Hepatocyte (in vitro differentiated cells): Measurements from ENCODE around the gene AKT2. TPM values are rescaled to one million over a fixed set of nuclear protein-coding genes. Genes with fewer than 3 reads are reported as not detected.

Source experiments
- DNase-seq: peaks from one replicate; pipeline ENCODE4 v3.0.0-alpha.2; 2016; ENCODE audit warnings: low spot score
- H2AFZ ChIP-seq: fragments of 200-600 bp; sonication (generic); 2 replicates; pipeline ENCODE4 v1.6.0; 2016; ENCODE audit warnings: antibody characterized with exemption, mild to moderate bottlenecking
- H3K27ac ChIP-seq: fragments of 200-600 bp; sonication (generic); 2 replicates; pipeline ENCODE4 v1.5.1; 2016; ENCODE audit warnings: mild to moderate bottlenecking
- H3K27me3 ChIP-seq: fragments of 200-600 bp; sonication (generic); 2 replicates; pipeline ENCODE4 v1.6.1; 2016
- H3K36me3 ChIP-seq: fragments of 200-600 bp; sonication (generic); replicated peaks from 2 replicates; pipeline ENCODE4 v1.5.1; 2016; ENCODE audit warnings: low read depth; ENCODE audit not compliant: insufficient read depth
- H3K4me1 ChIP-seq: fragments of 200-600 bp; sonication (generic); 2 replicates; pipeline ENCODE4 v1.5.1; 2016; ENCODE audit warnings: mild to moderate bottlenecking, moderate library complexity; ENCODE audit not compliant: insufficient read depth
- H3K4me2 ChIP-seq: fragments of 200-600 bp; sonication (generic); 2 replicates; pipeline ENCODE4 v1.6.0; 2016
- H3K4me3 ChIP-seq: fragments of 200-600 bp; sonication (generic); 2 replicates; pipeline ENCODE4 v1.5.1; 2016; ENCODE audit warnings: mild to moderate bottlenecking
- H3K79me2 ChIP-seq: fragments of 200-600 bp; sonication (generic); 2 replicates; pipeline ENCODE4 v1.6.0; 2017; ENCODE audit warnings: mild to moderate bottlenecking
- H3K9me2 ChIP-seq: fragments of 200-600 bp; sonication (generic); replicated peaks from 2 replicates; pipeline ENCODE4 v1.6.0; 2017; ENCODE audit warnings: mild to moderate bottlenecking; ENCODE audit not compliant: insufficient read depth
- H3K9me3 ChIP-seq: fragments of 200-600 bp; sonication (generic); 2 replicates; pipeline ENCODE4 v1.5.1; 2016; ENCODE audit warnings: low read depth, mild to moderate bottlenecking
- H4K20me1 ChIP-seq: fragments of 200-600 bp; sonication (generic); 2 replicates; pipeline ENCODE4 v1.6.0; 2016; ENCODE audit warnings: mild to moderate bottlenecking; ENCODE audit not compliant: insufficient read depth, poor library complexity, severe bottlenecking
- EZH2 ChIP-seq: fragments of 200-600 bp; sonication (generic); IDR thresholded peaks from 2 replicates; pipeline ENCODE4 v1.6.1; 2016; ENCODE audit warnings: antibody characterized with exemption, mild to moderate bottlenecking, borderline replicate concordance
- EZH2phosphoT487 ChIP-seq: fragments of 200-600 bp; sonication (generic); IDR thresholded peaks from one replicate; pipeline ENCODE4 v1.6.1; 2018; ENCODE audit warnings: antibody characterized with exemption, mild to moderate bottlenecking, low read depth, moderate library complexity; ENCODE audit not compliant: unreplicated experiment, severe bottlenecking
- WGBS: methylation state at CpG from one replicate; pipeline ENCODE4 v1.1.6; 2016; ENCODE audit warnings: low lambda C conversion rate; ENCODE audit errors: missing lambda C conversion rate; 5-methylcytosine and 5-hydroxymethylcytosine counted together
- microRNA counts: library from miRNA; unstranded; fragments of <30 nt; microRNA quantifications from one replicate; lab custom pipeline; 2017
- microRNA-seq: library from miRNA; unstranded; fragments of <30 nt; microRNA quantifications from one replicate; pipeline ENCODE4, GENCODE V29; 2017
- polyA plus RNA-seq: library from polyadenylated mRNA; unstranded; fragments of >200 nt; fragmentation: Nextera tagmentation; extraction: Ambion mirVana; gene quantifications from 2 replicates; pipeline ENCODE4 v1.2.1, GENCODE V29; 2016
- small RNA-seq: library from RNA; depleted of rRNA; stranded (forward); fragments of <200 nt; gene quantifications from one replicate; pipeline ENCODE3, GENCODE V24; 2014
- total RNA-seq: library from RNA; depleted of rRNA; stranded (reverse); fragments of >200 nt; gene quantifications from 2 replicates; pipeline ENCODE4 v1.2.3, GENCODE V29; 2014
- TF ChIP-seq, protein P1 (sequence below): fragments of 200-600 bp; sonication (generic); IDR thresholded peaks from 2 replicates; pipeline ENCODE4 v1.5.1; 2016; ENCODE audit warnings: antibody characterized with exemption, mild to moderate bottlenecking; ENCODE audit not compliant: poor library complexity

Gene AKT2
- total and polyA plus RNA-seq, 2 experiments from 2014 or later = 54.9 to 106 TPM

DNA sequence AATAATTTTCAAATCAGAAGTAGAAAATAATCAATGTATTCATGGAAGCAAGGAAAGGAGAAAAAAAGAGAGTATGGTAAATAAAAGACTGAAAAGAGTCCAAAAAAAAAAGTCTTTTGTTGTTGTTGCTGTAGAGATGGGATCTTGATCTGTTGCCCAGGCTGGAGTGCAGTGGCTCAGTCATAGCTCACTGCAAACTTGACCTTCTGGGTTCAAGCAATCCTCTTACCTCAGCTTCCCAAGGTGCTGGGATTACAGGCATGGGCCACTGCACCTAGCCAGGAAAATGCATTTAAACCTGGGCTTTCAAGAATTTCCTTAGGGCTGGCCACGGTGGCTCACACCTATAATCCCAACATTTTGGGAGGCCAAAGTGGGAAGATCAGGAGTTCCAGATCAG is 100.9 kb downstream of the AKT2 start:
- Histone ChIP-seq H2AFZ (no peak overlapping the region), H3K79me2 (no peaks in the 10 kb centered on the region), H3K9me3 (no peaks in the 10 kb centered on the region), H3K4me3 (no peak overlapping the region), H3K36me3 (no peaks in the 10 kb centered on the region), H3K27ac (no peak overlapping the region), H4K20me1 (no peaks in the 10 kb centered on the region), H3K4me1 (no peaks in the 10 kb centered on the region), H3K27me3 (no peaks in the 10 kb centered on the region), H3K4me2 (no peak overlapping the region), H3K9me2 (no peaks in the 10 kb centered on the region)
- 83% methylated on average over 1 of the region's 1 CpG for WGBS
- TF ChIP-seq EZH2 (no peak), EZH2phosphoT487 (no peak)
- TF ChIP-seq, protein P1, sequence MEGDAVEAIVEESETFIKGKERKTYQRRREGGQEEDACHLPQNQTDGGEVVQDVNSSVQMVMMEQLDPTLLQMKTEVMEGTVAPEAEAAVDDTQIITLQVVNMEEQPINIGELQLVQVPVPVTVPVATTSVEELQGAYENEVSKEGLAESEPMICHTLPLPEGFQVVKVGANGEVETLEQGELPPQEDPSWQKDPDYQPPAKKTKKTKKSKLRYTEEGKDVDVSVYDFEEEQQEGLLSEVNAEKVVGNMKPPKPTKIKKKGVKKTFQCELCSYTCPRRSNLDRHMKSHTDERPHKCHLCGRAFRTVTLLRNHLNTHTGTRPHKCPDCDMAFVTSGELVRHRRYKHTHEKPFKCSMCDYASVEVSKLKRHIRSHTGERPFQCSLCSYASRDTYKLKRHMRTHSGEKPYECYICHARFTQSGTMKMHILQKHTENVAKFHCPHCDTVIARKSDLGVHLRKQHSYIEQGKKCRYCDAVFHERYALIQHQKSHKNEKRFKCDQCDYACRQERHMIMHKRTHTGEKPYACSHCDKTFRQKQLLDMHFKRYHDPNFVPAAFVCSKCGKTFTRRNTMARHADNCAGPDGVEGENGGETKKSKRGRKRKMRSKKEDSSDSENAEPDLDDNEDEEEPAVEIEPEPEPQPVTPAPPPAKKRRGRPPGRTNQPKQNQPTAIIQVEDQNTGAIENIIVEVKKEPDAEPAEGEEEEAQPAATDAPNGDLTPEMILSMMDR = no peak
- no peak for DNase-seq

MicroRNA genes within 50 kb of the gene (microRNA counts, 767-probe panel; counts per million panel counts)
- not detected for microRNA hsa-miR-641 (lab: Ali Mortazavi, UCI)

Small RNA genes lying within 50 kb of the gene (microRNA-seq; reads per million reads assigned to microRNA genes)
- 55.9 reads per million, percentile 54 among the genes with 10 or more reads in this experiment for gene MIR641

Small RNA genes lying within 50 kb of the gene (small RNA-seq; reads per million reads assigned to genes)
- 4.1 reads per million, percentile 92 among the genes with 10 or more reads in this experiment for gene MIR641
- gene RNU6-945P = not detected

Other genes with a start within 250 kb of the AKT2 start
- gene ZNF780B, start 229.1 kb downstream of the AKT2 start, total RNA-seq = 11.5 and 13.4 TPM in 2 replicates
- gene ZNF780B, start 229.1 kb downstream of the AKT2 start, polyA plus RNA-seq = 3.1 and 4.7 TPM in 2 replicates
- 7.3 and 14.9 TPM in 2 replicates for gene ZNF780A, start 194.4 kb downstream of the AKT2 start, total RNA-seq
- 4.4 and 6.0 TPM in 2 replicates for gene ZNF780A, start 194.4 kb downstream of the AKT2 start, polyA plus RNA-seq
- 6.1 and 9.5 TPM in 2 replicates for gene MAP3K10, start 93.9 kb downstream of the AKT2 start, total RNA-seq
- 9.1 and 10.3 TPM in 2 replicates for gene MAP3K10, start 93.9 kb downstream of the AKT2 start, polyA plus RNA-seq
- not detected in 2 replicates for gene TTC9B, start 67.0 kb downstream of the AKT2 start, total RNA-seq
- gene TTC9B, start 67.0 kb downstream of the AKT2 start, polyA plus RNA-seq = 0.21 and 0.33 TPM in 2 replicates
- 0.12 TPM in 1 of 2 replicates, not detected in the other for gene CCNP, start 58.7 kb downstream of the AKT2 start, total RNA-seq
- 0.52 TPM in 1 of 2 replicates, not detected in the other for gene CCNP, start 58.7 kb downstream of the AKT2 start, polyA plus RNA-seq
- 7.4 and 9.7 TPM in 2 replicates for gene C19orf47, start 63.1 kb upstream of the AKT2 start, total RNA-seq
- 9.3 and 9.8 TPM in 2 replicates for gene C19orf47, start 63.1 kb upstream of the AKT2 start, polyA plus RNA-seq
- 668 and 805 TPM in 2 replicates for gene PLD3, start 63.4 kb upstream of the AKT2 start, total RNA-seq
- gene PLD3, start 63.4 kb upstream of the AKT2 start, polyA plus RNA-seq = 1,297 and 1,400 TPM in 2 replicates
- gene HIPK4, start 104.8 kb upstream of the AKT2 start, total RNA-seq = 0.07 and 0.08 TPM in 2 replicates
- 0.13 TPM in 1 of 2 replicates, not detected in the other for gene HIPK4, start 104.8 kb upstream of the AKT2 start, polyA plus RNA-seq
- 1.9 and 2.0 TPM in 2 replicates for gene PRX, start 128.0 kb upstream of the AKT2 start, total RNA-seq
- 0.80 and 1.4 TPM in 2 replicates for gene PRX, start 128.0 kb upstream of the AKT2 start, polyA plus RNA-seq
- 14.4 and 17.1 TPM in 2 replicates for gene SERTAD1, start 140.6 kb upstream of the AKT2 start, total RNA-seq
- 17.9 and 23.6 TPM in 2 replicates for gene SERTAD1, start 140.6 kb upstream of the AKT2 start, polyA plus RNA-seq
- 36.4 and 40.4 TPM in 2 replicates for gene SERTAD3, start 159.0 kb upstream of the AKT2 start, total RNA-seq
- gene SERTAD3, start 159.0 kb upstream of the AKT2 start, polyA plus RNA-seq = 62.2 and 64.0 TPM in 2 replicates
- 114 and 116 TPM in 2 replicates for gene BLVRB, start 180.4 kb upstream of the AKT2 start, total RNA-seq
- gene BLVRB, start 180.4 kb upstream of the AKT2 start, polyA plus RNA-seq = 146 and 157 TPM in 2 replicates
- 0.28 and 0.67 TPM in 2 replicates for gene SPTBN4, start 181.7 kb upstream of the AKT2 start, total RNA-seq
- gene SPTBN4, start 181.7 kb upstream of the AKT2 start, polyA plus RNA-seq = 0.66 and 1.3 TPM in 2 replicates